ENCODE data around the gene VEGFD. TPM values are rescaled to one million over a fixed set of nuclear protein-coding genes. Genes with fewer than 3 reads are reported as not detected.

VEGFD gene
- total and polyA plus RNA-seq, 2 of the 13 experiments (the other 11 are each of a cell fraction or from before 2014, with no cell fraction given): 0.11 to 0.35 TPM

DNA sequence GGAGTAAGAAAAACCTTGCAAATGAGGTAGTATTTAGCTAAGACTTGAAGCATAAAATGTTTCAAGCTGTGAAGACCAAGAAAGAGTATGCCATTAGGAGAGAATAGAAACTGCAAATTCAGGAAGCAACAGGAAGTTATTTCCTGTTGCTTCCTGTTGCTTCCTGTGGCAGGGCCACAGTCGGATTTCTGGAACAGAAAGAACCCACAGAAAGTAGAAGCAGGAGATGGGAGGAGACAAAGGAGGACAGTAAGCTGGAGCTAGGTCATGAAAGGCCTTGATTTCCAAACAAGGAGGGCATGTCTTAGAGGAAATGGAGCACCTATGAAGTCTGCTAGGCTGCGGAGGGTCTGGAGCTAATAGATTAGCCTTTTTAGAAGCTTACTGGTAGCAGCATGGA is 86.0 kb downstream of the VEGFD start:
- in situ Hi-C loops (cut with HindIII; ENCODE audit: extremely low pct_ligation_motif_present, low pct_unique_long_range_greater_than_20kb): no loop called here
- no peak overlapping the region for H3K27ac ChIP-seq (ENCODE audit: extremely low read length, insufficient read depth, low read length)
- no peaks in the 10 kb centered on the region for H3K36me3 ChIP-seq (replicated peaks in 1 of 2; ENCODE audit: control insufficient read depth in 1 of 2, insufficient read depth in 2 of 2, low read length in 2 of 2)
- peak overlapping the region; percentile 33; the same call in 1 of the 2 replicates for H3K4me2 ChIP-seq (ENCODE audit: low read depth, low read length)
- DNase-seq (ENCODE audit: low spot score): no peak
- peaks cover 28% of the 10 kb centered on the region; the same call in 1 of the 2 replicates for H3K4me1 ChIP-seq (ENCODE audit: insufficient read depth, low read length)
- no TSS peak for BruUV-seq (replicated peaks)
- H3K9me3 ChIP-seq (ENCODE audit: low read length): no peaks in the 10 kb centered on the region
- CTCF ChIA-PET (ENCODE audit: low intra/inter-chr PET ratio, low total read pairs): no interaction called here
- H3K79me2 ChIP-seq (ENCODE audit: insufficient read depth, low read length): no peaks in the 10 kb centered on the region
- POLR2A ChIA-PET: no interaction called here
- TF ChIP-seq ZNF274 (CRISPR knock-in tag; IDR thresholded peaks at IDR 0.05) (no peak), ZNF333 (CRISPR knock-in tag; IDR thresholded peaks at IDR 0.05; ENCODE audit: borderline replicate concordance) (no peak), ERF (CRISPR knock-in tag; IDR thresholded peaks at IDR 0.05) (no peak), GABPA (IDR thresholded peaks at IDR 0.05; ENCODE audit: low read depth, low read length) (no peak), GABPA (CRISPR knock-in tag; IDR thresholded peaks at IDR 0.05; ENCODE audit: low read depth) (peak; percentile 72)
- TF ChIP-seq, protein P1, sequence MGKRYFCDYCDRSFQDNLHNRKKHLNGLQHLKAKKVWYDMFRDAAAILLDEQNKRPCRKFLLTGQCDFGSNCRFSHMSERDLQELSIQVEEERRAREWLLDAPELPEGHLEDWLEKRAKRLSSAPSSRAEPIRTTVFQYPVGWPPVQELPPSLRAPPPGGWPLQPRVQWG (CRISPR knock-in tag; IDR thresholded peaks at IDR 0.05; ENCODE audit: borderline replicate concordance, low read depth): no peak
- TF ChIP-seq, protein P2, sequence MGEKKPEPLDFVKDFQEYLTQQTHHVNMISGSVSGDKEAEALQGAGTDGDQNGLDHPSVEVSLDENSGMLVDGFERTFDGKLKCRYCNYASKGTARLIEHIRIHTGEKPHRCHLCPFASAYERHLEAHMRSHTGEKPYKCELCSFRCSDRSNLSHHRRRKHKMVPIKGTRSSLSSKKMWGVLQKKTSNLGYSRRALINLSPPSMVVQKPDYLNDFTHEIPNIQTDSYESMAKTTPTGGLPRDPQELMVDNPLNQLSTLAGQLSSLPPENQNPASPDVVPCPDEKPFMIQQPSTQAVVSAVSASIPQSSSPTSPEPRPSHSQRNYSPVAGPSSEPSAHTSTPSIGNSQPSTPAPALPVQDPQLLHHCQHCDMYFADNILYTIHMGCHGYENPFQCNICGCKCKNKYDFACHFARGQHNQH (CRISPR knock-in tag; IDR thresholded peaks at IDR 0.05): peak; percentile 27; the same call in 1 of the 2 replicates
- TF ChIP-seq, protein P3, sequence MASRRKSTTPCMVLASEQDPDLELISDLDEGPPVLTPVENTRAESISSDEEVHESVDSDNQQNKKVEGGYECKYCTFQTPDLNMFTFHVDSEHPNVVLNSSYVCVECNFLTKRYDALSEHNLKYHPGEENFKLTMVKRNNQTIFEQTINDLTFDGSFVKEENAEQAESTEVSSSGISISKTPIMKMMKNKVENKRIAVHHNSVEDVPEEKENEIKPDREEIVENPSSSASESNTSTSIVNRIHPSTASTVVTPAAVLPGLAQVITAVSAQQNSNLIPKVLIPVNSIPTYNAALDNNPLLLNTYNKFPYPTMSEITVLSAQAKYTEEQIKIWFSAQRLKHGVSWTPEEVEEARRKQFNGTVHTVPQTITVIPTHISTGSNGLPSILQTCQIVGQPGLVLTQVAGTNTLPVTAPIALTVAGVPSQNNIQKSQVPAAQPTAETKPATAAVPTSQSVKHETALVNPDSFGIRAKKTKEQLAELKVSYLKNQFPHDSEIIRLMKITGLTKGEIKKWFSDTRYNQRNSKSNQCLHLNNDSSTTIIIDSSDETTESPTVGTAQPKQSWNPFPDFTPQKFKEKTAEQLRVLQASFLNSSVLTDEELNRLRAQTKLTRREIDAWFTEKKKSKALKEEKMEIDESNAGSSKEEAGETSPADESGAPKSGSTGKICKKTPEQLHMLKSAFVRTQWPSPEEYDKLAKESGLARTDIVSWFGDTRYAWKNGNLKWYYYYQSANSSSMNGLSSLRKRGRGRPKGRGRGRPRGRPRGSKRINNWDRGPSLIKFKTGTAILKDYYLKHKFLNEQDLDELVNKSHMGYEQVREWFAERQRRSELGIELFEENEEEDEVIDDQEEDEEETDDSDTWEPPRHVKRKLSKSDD (CRISPR knock-in tag; IDR thresholded peaks at IDR 0.05; ENCODE audit: low read depth): no peak
- no peak for ATAC-seq
- intact Hi-C loops (cut with micrococcal nuclease; ENCODE audit: unreplicated experiment): no loop called here
- no peak overlapping the region for H3K9ac ChIP-seq (ENCODE audit: insufficient read depth, low read depth, low read length)
- H2AFZ ChIP-seq (ENCODE audit: low read length): peak overlapping the region; percentile 42
- FAIRE-seq: no peak
- no peak overlapping the region for H3K4me3 ChIP-seq (replicated peaks in 1 of 3; ENCODE audit: insufficient read depth in 1 of 3, low read depth in 2 of 3, low read length in 3 of 3)
- WGBS (ENCODE audit: low lambda C conversion rate): 53% methylated on average over 2 of the region's 2 CpGs
- no peaks in the 10 kb centered on the region for H3K27me3 ChIP-seq (ENCODE audit: control insufficient read depth in 1 of 2, insufficient read depth in 2 of 2, low read length in 2 of 2)
- no peaks in the 10 kb centered on the region for H4K20me1 ChIP-seq (ENCODE audit: insufficient read depth, low read length)

Other genes starting within 250 kb of the VEGFD start
- 13.8 and 18.2 TPM in 2 replicates for gene ASB9, start 114.3 kb downstream of the VEGFD start, total RNA-seq (2016; rRNA removed; fragmentation: Illumina TruSeq; extraction: Trizol)
- 3.9 and 4.2 TPM in 2 replicates for gene ASB9, start 114.3 kb downstream of the VEGFD start, polyA plus RNA-seq (2011; rRNA removed)
- gene ASB11, start 68.8 kb downstream of the VEGFD start, total RNA-seq (2016; rRNA removed; fragmentation: Illumina TruSeq; extraction: Trizol): not detected in 2 replicates
- not detected in 2 replicates for gene ASB11, start 68.8 kb downstream of the VEGFD start, polyA plus RNA-seq (2011; rRNA removed)
- gene PIGA, start 48.9 kb downstream of the VEGFD start, total RNA-seq (2016; rRNA removed; fragmentation: Illumina TruSeq; extraction: Trizol): 13.0 and 19.9 TPM in 2 replicates
- gene PIGA, start 48.9 kb downstream of the VEGFD start, polyA plus RNA-seq (2011; rRNA removed): 4.4 and 6.0 TPM in 2 replicates
- gene PIR, start 108.9 kb upstream of the VEGFD start, total RNA-seq (2016; rRNA removed; fragmentation: Illumina TruSeq; extraction: Trizol): 38.0 and 53.3 TPM in 2 replicates
- gene PIR, start 108.9 kb upstream of the VEGFD start, polyA plus RNA-seq (2011; rRNA removed): 7.7 and 12.2 TPM in 2 replicates
- not detected in 2 replicates for gene BMX, start 116.4 kb upstream of the VEGFD start, total RNA-seq (2016; rRNA removed; fragmentation: Illumina TruSeq; extraction: Trizol)
- gene BMX, start 116.4 kb upstream of the VEGFD start, polyA plus RNA-seq (2011; rRNA removed): not detected in 2 replicates
- gene ACE2, start 216.5 kb upstream of the VEGFD start, total RNA-seq (2016; rRNA removed; fragmentation: Illumina TruSeq; extraction: Trizol): 2.2 and 3.1 TPM in 2 replicates
- 0.44 and 0.46 TPM in 2 replicates for gene ACE2, start 216.5 kb upstream of the VEGFD start, polyA plus RNA-seq (2011; rRNA removed)